GM12875 (cell line): ENCODE measurements around the gene IFNG.

Experiments used
- H3K4me3 ChIP-seq: one replicate; pipeline ENCODE4 v1.5.1; 2011; ENCODE audit warnings: low read depth, low read length, control low read depth
- TF ChIP-seq, protein P1 (sequence below): IDR thresholded peaks from 2 replicates; pipeline ENCODE4 v1.5.1; 2011; ENCODE audit warnings: low read depth, mild to moderate bottlenecking, control low read depth, inconsistent platforms, low read length, moderate library complexity, borderline replicate concordance; ENCODE audit not compliant: insufficient read depth

Gene IFNG

GRCh38 chr12:68148261-68148951, 11.1 kb downstream of the IFNG start:
- no peak overlapping the region for H3K4me3 ChIP-seq
- TF ChIP-seq, protein P1, sequence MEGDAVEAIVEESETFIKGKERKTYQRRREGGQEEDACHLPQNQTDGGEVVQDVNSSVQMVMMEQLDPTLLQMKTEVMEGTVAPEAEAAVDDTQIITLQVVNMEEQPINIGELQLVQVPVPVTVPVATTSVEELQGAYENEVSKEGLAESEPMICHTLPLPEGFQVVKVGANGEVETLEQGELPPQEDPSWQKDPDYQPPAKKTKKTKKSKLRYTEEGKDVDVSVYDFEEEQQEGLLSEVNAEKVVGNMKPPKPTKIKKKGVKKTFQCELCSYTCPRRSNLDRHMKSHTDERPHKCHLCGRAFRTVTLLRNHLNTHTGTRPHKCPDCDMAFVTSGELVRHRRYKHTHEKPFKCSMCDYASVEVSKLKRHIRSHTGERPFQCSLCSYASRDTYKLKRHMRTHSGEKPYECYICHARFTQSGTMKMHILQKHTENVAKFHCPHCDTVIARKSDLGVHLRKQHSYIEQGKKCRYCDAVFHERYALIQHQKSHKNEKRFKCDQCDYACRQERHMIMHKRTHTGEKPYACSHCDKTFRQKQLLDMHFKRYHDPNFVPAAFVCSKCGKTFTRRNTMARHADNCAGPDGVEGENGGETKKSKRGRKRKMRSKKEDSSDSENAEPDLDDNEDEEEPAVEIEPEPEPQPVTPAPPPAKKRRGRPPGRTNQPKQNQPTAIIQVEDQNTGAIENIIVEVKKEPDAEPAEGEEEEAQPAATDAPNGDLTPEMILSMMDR = no peak

DNA sequence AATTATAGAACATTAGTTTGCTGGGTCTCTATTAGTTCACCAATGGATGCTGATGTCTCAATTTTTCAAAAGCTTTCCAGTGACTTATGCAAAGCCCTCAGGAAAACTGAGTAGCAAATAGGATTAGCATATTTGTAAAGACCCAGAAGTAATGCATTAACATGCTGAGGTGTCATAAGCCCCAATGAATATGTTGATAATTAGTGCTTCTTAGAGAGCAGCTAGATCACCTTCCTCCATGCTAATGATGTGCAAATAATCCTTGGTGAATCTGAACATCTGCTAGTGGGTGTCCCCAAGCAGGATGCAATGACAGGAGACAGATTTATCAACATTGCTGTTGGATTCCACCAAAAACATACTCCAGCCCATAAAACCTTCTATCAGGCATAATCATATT, 19.0 kb downstream of the IFNG start:
- no peak overlapping the region for H3K4me3 ChIP-seq
- TF ChIP-seq, protein P1 = no peak

- TF ChIP-seq, protein P1 = no peak
- H3K4me3 ChIP-seq = no peak overlapping the region
These were observed 19.6 kb downstream of the IFNG start for GRCh38 chr12:68139941-68140340.

- TF ChIP-seq, protein P1 = no peak
- H3K4me3 ChIP-seq = no peak overlapping the region
These were observed 20.5 kb downstream of the IFNG start for GRCh38 chr12:68139001-68139400.

DNA sequence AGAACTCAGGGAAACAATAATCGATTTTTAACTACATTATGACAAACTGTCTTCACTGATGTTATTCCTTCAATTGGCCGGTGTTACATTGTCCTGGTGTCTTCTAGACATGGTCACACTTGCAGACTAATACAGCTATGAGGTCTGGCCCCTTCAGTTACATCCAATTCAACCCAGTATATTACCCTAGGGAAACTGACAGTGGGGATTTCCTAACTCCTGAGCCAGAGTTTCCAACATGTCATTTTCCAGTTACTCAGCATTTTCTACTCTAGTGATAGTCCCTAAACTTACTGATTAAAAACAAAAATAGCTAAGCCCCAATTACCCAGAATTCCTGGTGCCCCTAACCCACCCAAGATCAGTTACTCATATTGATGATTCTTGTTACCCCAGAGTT, 21.1 kb downstream of the IFNG start:
- no peak overlapping the region for H3K4me3 ChIP-seq

GRCh38 chr12:68137335-68137830, 22.2 kb downstream of the IFNG start:
- TF ChIP-seq, protein P1 = no peak
- no peak overlapping the region for H3K4me3 ChIP-seq

More for the DNA sequence above, 21.1 kb downstream of the IFNG start:
- TF ChIP-seq, protein P1 = no peak

DNA sequence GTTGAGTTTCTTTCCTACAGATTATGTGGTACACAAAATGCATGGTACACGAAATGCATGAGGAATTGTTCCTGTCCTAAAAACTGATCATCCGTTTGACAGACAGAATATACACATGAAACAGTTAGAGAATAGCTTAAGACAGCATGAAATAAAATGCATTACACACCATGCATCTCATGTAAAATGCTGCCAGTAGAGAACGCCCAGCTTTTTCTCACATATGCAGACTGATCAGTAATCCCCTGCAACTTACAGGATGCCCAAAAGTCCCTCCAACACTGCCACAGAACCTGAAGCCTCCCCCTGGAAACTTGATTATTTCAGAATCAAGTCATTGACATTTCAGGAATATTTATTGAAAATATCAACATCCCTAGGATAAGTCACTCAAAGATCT, 24.0 kb downstream of the IFNG start:
- no peak overlapping the region for H3K4me3 ChIP-seq
- TF ChIP-seq, protein P1 = no peak
